NCI-H1105 (cell line): ENCODE results near the gene OVOL2.
A peak's percentile ranks its signal among the peaks of the same experiment; 100 is the strongest.

Source experiments
- DNase-seq: peaks from one replicate; lab custom pipeline; 2025; lab: John Stamatoyannopoulos, UW

OVOL2 gene

GRCh38 chr20:18012901-18013300 is 44.8 kb downstream of the OVOL2 start:
- no peak for DNase-seq

- no peak for DNase-seq
Observed at GRCh38 chr20:18011951-18012645, 45.6 kb downstream of the OVOL2 start.

- no peak for DNase-seq
Observed at GRCh38 chr20:18011482-18011881, 46.2 kb downstream of the OVOL2 start.

GRCh38 chr20:18009116-18009515 is 48.6 kb downstream of the OVOL2 start:
- DNase-seq: no peak

GRCh38 chr20:18007534-18008292 is 50.0 kb downstream of the OVOL2 start:
- DNase-seq: no peak

GRCh38 chr20:18006684-18007083 is 51.0 kb downstream of the OVOL2 start:
- DNase-seq: no peak

- no peak for DNase-seq
Observed at GRCh38 chr20:18005990-18006364, 51.7 kb downstream of the OVOL2 start.

GRCh38 chr20:18005170-18005989 is 52.3 kb downstream of the OVOL2 start:
- DNase-seq: no peak

GRCh38 chr20:18004384-18005031 is 53.2 kb downstream of the OVOL2 start:
- DNase-seq: no peak

GRCh38 chr20:18003897-18004296 is 53.8 kb downstream of the OVOL2 start:
- no peak for DNase-seq

- DNase-seq: no peak
Observed at GRCh38 chr20:18001131-18001921, 56.4 kb downstream of the OVOL2 start.

GRCh38 chr20:17999566-17999965 is 58.1 kb downstream of the OVOL2 start:
- DNase-seq: no peak

GRCh38 chr20:17998446-17998845 is 59.3 kb downstream of the OVOL2 start:
- DNase-seq: no peak

- DNase-seq: peak; percentile 16
Observed at GRCh38 chr20:17995967-17996819, 61.5 kb downstream of the OVOL2 start.

- no peak for DNase-seq
Observed at GRCh38 chr20:17993546-17993945, 64.2 kb downstream of the OVOL2 start.

- no peak for DNase-seq
Observed at GRCh38 chr20:17992847-17993513, 64.7 kb downstream of the OVOL2 start.

- DNase-seq: no peak
Observed at GRCh38 chr20:17992224-17992637, 65.5 kb downstream of the OVOL2 start.

- no peak for DNase-seq
Observed at GRCh38 chr20:17990278-17990972, 67.3 kb downstream of the OVOL2 start.

GRCh38 chr20:17987988-17988387 is 69.7 kb downstream of the OVOL2 start:
- no peak for DNase-seq
